B cell (primary cell): ENCODE measurements around the gene PIP4K2A. TPM values are rescaled to one million over a fixed set of nuclear protein-coding genes. Genes with fewer than 3 reads are reported as not detected.

ENCODE experiments used
- ATAC-seq: fragments of 200-7000 bp; cut with Tn5 transposase; one replicate; pipeline ENCODE4 v1.10.0; 2021; ENCODE audit warnings: low read depth, mild to moderate bottlenecking, moderate number of reproducible peaks, moderate library complexity
- CTCF ChIA-PET: fragments of 350-600 bp; sonication (Branson Sonifier 250); formaldehyde crosslinking; loops from one replicate; lab custom pipeline; 2021; ENCODE audit warnings: antibody characterized with exemption, inconsistent platforms; lab: Charles Lee
- POLR2A ChIA-PET: fragments of 350-600 bp; sonication (Branson Sonifier 250); formaldehyde crosslinking; loops from one replicate; lab custom pipeline; 2021; ENCODE audit warnings: antibody characterized with exemption; lab: Charles Lee
- DNase-seq: peaks from one replicate; pipeline ENCODE4 v3.0.0; 2013
- H2AFZ ChIP-seq: 2 replicates; pipeline ENCODE4 v1.6.1; 2012; ENCODE audit warnings: mild to moderate bottlenecking, low read depth, low read length; ENCODE audit not compliant: insufficient read depth, poor library complexity, severe bottlenecking
- H3K27ac ChIP-seq, 2 donors: 1 replicate in 1 of 2; 2 replicates in 1 of 2; pipeline ENCODE4 v1.5.1; 2012 to 2013; ENCODE audit warnings: low read length in 2 of 2, mild to moderate bottlenecking in 2 of 2, moderate library complexity in 1 of 2
- H3K27me3 ChIP-seq, 4 experiments: fragments of 200-600 bp in 1 of 4; sonication (generic) in 1 of 4; replicated peaks in 1 of 4; 1 replicate in 2 of 4; 2 replicates in 2 of 4; pipeline versions ENCODE4 v1.6.1 to v1.7.0; 2013 to 2016; ENCODE audit warnings: low read length in 3 of 4, mild to moderate bottlenecking in 2 of 4, mixed read lengths in 1 of 4, moderate library complexity in 1 of 4; ENCODE audit not compliant: insufficient read depth in 4 of 4, control insufficient read depth in 3 of 4; ENCODE audit errors: control extremely low read depth in 1 of 4
- H3K36me3 ChIP-seq, 2 experiments: replicated peaks in 1 of 2; 1 replicate in 1 of 2; 2 replicates in 1 of 2; pipeline versions ENCODE4 v1.6.1 to v1.7.1; 2013; ENCODE audit warnings: low read length in 1 of 2; ENCODE audit not compliant: insufficient read depth in 2 of 2, control insufficient read depth in 1 of 2; ENCODE audit errors: control extremely low read depth in 1 of 2, extremely low read depth in 1 of 2
- H3K4me1 ChIP-seq, 2 donors: fragments of 200-600 bp in 1 of 2; sonication (generic) in 1 of 2; 1 replicate in 1 of 2; 2 replicates in 1 of 2; pipeline versions ENCODE4 v1.5.1 to v1.6.1; 2013 to 2017; ENCODE audit warnings: low read length in 2 of 2; ENCODE audit not compliant: control insufficient read depth in 2 of 2, insufficient read depth in 2 of 2
- H3K4me2 ChIP-seq: replicated peaks from 2 replicates; pipeline ENCODE3; 2012; ENCODE audit warnings: mild to moderate bottlenecking, low read depth, low read length; ENCODE audit not compliant: poor library complexity, severe bottlenecking
- H3K4me3 ChIP-seq, 5 experiments: fragments of 200-600 bp in 1 of 5; sonication (generic) in 1 of 5; 1 replicate in 3 of 5; 2 replicates in 2 of 5; pipeline versions ENCODE4 v1.5.1 to v1.7.0; 2011 to 2016; ENCODE audit warnings: low read length in 4 of 5, mild to moderate bottlenecking in 4 of 5, low read depth in 2 of 5, control low read depth in 1 of 5, moderate library complexity in 1 of 5; ENCODE audit not compliant: insufficient read depth in 1 of 5; ENCODE audit errors: control extremely low read depth in 1 of 5, extremely low read depth in 1 of 5
- H3K79me2 ChIP-seq: fragments of 200-600 bp; sonication (generic); one replicate; pipeline ENCODE4 v1.6.0; 2016; ENCODE audit warnings: low read length; ENCODE audit not compliant: control insufficient read depth, insufficient read depth
- H3K9ac ChIP-seq: fragments of 200-600 bp; sonication (generic); 2 replicates; pipeline ENCODE4 v1.6.1; 2017; ENCODE audit warnings: mild to moderate bottlenecking, low read length, moderate library complexity
- H3K9me3 ChIP-seq, 3 donors: one replicate each; pipeline versions ENCODE4 v1.6.1 to v1.7.1; 2013; ENCODE audit warnings: low read length in 2 of 3; ENCODE audit not compliant: control insufficient read depth in 2 of 3, insufficient read depth in 1 of 3; ENCODE audit errors: control extremely low read depth in 1 of 3
- H4K20me1 ChIP-seq: 2 replicates; pipeline ENCODE4 v1.6.0; 2012; ENCODE audit warnings: mild to moderate bottlenecking, low read length; ENCODE audit not compliant: insufficient read depth, control insufficient read depth, poor library complexity, severe bottlenecking
- H3K27ac Mint-ChIP-seq: one replicate; pipeline ENCODE4 v1.8.0; 2021; ENCODE audit warnings: mixed read lengths
- H3K27me3 Mint-ChIP-seq: one replicate; pipeline ENCODE4 v1.8.0; 2021; ENCODE audit warnings: mixed read lengths
- H3K4me1 Mint-ChIP-seq: one replicate; pipeline ENCODE4 v1.8.0; 2021; ENCODE audit warnings: mixed read lengths
- H3K4me3 Mint-ChIP-seq: one replicate; pipeline ENCODE4 v1.8.0; 2021; ENCODE audit warnings: mixed read lengths
- H3K9me3 Mint-ChIP-seq: one replicate; pipeline ENCODE4 v1.8.0; 2022; ENCODE audit warnings: mixed read lengths; ENCODE audit not compliant: insufficient read depth
- CTCF ChIP-seq: fragments of 200-600 bp; IDR thresholded peaks from one replicate; pipeline ENCODE4 v1.8.0; 2022; ENCODE audit warnings: antibody characterized with exemption, mild to moderate bottlenecking
- EZH2 ChIP-seq: IDR thresholded peaks from 2 replicates; pipeline ENCODE4 v1.6.1; 2012; ENCODE audit warnings: borderline replicate concordance, low read depth, mild to moderate bottlenecking, moderate library complexity, low read length; ENCODE audit not compliant: insufficient read depth, poor library complexity, severe bottlenecking
- WGBS: methylation state at CpG from one replicate; pipeline ENCODE4 v1.1.5; 2013; ENCODE audit warnings: missing lambda C conversion rate; ENCODE audit not compliant: insufficient coverage; 5-methylcytosine and 5-hydroxymethylcytosine counted together
- intact Hi-C: fragments of 100-400 bp; cut with micrococcal nuclease; formaldehyde crosslinking; loops from one replicate; pipeline ENCODE4 v1.10.0; 2022
- polyA plus RNA-seq: library from polyadenylated mRNA; depleted of rRNA; stranded (reverse); fragments of >200 nt; gene quantifications from 2 replicates; pipeline ENCODE4 v1.2.3, GENCODE V29; 2012
- total RNA-seq, 2 donors: library from RNA; stranded (reverse); fragments of 120-200 nt in 1 of 2; gene quantifications; 1 replicate in 1 of 2; 2 replicates in 1 of 2; pipeline versions ENCODE4 v1.2.3 to v1.2.4, GENCODE V29; 2013 to 2022

The PIP4K2A gene
- total and polyA plus RNA-seq, 2 donors (not counting 1 experiment from before 2014, with no cell fraction given): 21.8 to 103 TPM

GRCh38 chr10:22597138-22597537 is 117.2 kb downstream of the PIP4K2A start:
- no peaks in the 10 kb centered on the region for H3K9me3 ChIP-seq
- H3K27me3 ChIP-seq: no peaks in the 10 kb centered on the region
- peaks cover 77% of the 10 kb centered on the region for H3K79me2 ChIP-seq
- H3K36me3 ChIP-seq: peaks cover 0 to 17% of the 10 kb centered on the region in 2 experiments
- H3K27ac Mint-ChIP-seq: peak overlapping the region; percentile 90
- 44% methylated on average over 2 of the region's 5 CpGs for WGBS
- no peaks in the 10 kb centered on the region for H3K27me3 Mint-ChIP-seq
- H3K4me1 Mint-ChIP-seq: peaks cover 85% of the 10 kb centered on the region
- ATAC-seq: peak; percentile 67
- H4K20me1 ChIP-seq: peaks cover 11% of the 10 kb centered on the region
- peak overlapping the region; percentile 79 for H3K4me3 Mint-ChIP-seq
- intact Hi-C loops: loop anchor here (1.0 to 5.0 kb wide), 3 partner anchors 8 to 70 kb away; no protein-coding TSS in a partner anchor
- POLR2A ChIA-PET: interaction anchor here (0.6 to 1.3 kb wide), 4 partner anchors 13 to 281 kb away, joined by 3 to 4 read pairs (median 3); partner anchors contain the start of gene COMMD3
- peak overlapping the region; percentile 63 to 91 for H3K27ac ChIP-seq
- peak overlapping the region; percentile 68 for H3K4me2 ChIP-seq
- CTCF ChIA-PET: interaction anchor here (0.9 to 1.3 kb wide), 3 partner anchors 51 to 392 kb away, joined by 4 to 5 read pairs (median 4); no protein-coding TSS in a partner anchor
- H3K4me3 ChIP-seq: no peak overlapping the region
- peak overlapping the region; percentile 37 for H2AFZ ChIP-seq
- H3K9ac ChIP-seq: peak overlapping the region; percentile 10
- H3K4me1 ChIP-seq: peaks cover 86% of the 10 kb centered on the region in 2 donors
- no peaks in the 10 kb centered on the region for H3K9me3 Mint-ChIP-seq
- peak; percentile 74 for DNase-seq
- no peak for TF ChIP-seq EZH2
- TF ChIP-seq CTCF: no peak

GRCh38 chr10:22593636-22594198 is 120.7 kb downstream of the PIP4K2A start:
- Mint-ChIP-seq H3K27me3 (no peaks in the 10 kb centered on the region), H3K9me3 (no peaks in the 10 kb centered on the region)
- CTCF ChIA-PET: interaction anchor here (1.1 to 1.2 kb wide), 2 partner anchors 8 to 11 kb away, joined by 3 to 4 read pairs; no protein-coding TSS in a partner anchor

More at GRCh38 chr10:22593636-22594198, 120.7 kb downstream of the PIP4K2A start:
- no peaks in the 10 kb centered on the region for H3K9me3 ChIP-seq
- H3K79me2 ChIP-seq: peaks cover 92% of the 10 kb centered on the region
- ATAC-seq (no peak), DNase-seq (no peak)
- peaks cover 53 to 56% of the 10 kb centered on the region in 2 donors for H3K4me1 ChIP-seq
- H2AFZ ChIP-seq: no peak overlapping the region
- intact Hi-C loops: no loop called here
- POLR2A ChIA-PET: no interaction called here
- H3K4me2 ChIP-seq: peak overlapping the region; percentile 45
- peak overlapping the region; percentile 16 for H3K9ac ChIP-seq
- H4K20me1 ChIP-seq: peaks cover 18% of the 10 kb centered on the region
- peaks cover 5 to 43% of the 10 kb centered on the region in 2 experiments for H3K36me3 ChIP-seq
- no peaks in the 10 kb centered on the region for H3K27me3 ChIP-seq
- H3K27ac Mint-ChIP-seq: peak overlapping the region; percentile 70
- H3K4me1 Mint-ChIP-seq: peaks cover 54% of the 10 kb centered on the region
- no peak overlapping the region for H3K27ac ChIP-seq
- H3K4me3 Mint-ChIP-seq: peak overlapping the region; percentile 69
- TF ChIP-seq EZH2 (no peak), CTCF (no peak)
- 90% methylated on average over 2 of the region's 3 CpGs for WGBS
- peak overlapping the region in 1 of 5 experiments; percentile 17 for H3K4me3 ChIP-seq
